HG02642 (cell line): ENCODE measurements around the gene UBR1.

ENCODE experiments used
- ATAC-seq: cut with Tn5 transposase; IDR thresholded peaks from one replicate; pipeline ENCODE4 v1.9.1; 2021; ENCODE audit warnings: mild to moderate bottlenecking; ENCODE audit not compliant: unreplicated experiment, poor library complexity

UBR1 gene

DNA sequence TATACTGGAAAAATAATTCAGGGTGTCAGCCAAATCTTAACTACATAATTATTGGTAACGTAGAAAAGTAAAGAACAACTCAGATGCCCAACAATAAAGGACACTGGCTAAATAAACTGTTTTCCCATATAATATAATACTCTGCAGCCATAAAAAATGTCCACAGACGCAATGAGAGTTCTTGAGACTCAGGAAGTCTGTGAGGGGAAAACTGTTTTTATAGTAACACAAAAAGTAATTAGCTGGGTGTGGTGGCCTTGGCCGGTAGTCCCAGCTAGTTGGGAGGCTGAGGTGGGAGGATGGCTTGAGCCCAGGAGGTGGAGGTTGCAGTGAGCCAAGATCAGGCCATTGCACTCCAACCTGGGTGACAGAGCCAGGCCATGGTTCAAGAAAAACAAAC is 5.5 kb upstream of the UBR1 start:
- no peak for ATAC-seq

- no peak for ATAC-seq
Observed at GRCh38 chr15:43107751-43108150, 1.9 kb upstream of the UBR1 start.

GRCh38 chr15:43106486-43106829 is 620 bp upstream of the UBR1 start:
- ATAC-seq, result no peak

DNA sequence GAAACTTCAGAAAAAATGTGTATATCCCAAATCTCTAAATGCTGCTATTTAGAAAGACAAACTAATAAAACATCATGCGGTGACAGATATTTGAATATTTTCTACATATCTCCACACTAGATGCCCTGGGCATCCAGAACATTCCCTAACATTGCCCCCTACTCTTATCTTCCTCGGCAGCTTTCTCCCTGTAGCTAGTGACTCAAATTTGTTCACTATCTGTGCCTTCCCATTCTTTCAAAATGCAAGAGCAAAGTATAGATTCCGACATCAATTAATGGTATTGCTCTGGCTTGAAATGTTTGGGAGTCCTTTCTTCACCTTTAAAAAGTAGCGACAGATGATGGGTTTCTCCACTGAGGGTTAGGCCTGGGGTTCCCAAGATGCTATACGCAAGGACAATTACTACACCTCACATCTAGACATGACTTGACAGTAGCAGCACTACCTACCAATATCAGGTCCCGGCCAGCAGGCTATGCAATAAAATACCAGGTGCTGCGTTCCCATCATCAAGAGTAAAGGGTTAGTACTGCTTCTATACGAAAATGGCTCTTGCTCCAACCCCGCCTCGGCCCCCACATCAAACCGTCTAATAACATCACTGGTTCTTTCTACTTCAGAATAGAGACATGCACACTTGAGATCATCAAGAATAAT is 631 bp downstream of the UBR1 start:
- ATAC-seq, result peak; percentile 22

DNA sequence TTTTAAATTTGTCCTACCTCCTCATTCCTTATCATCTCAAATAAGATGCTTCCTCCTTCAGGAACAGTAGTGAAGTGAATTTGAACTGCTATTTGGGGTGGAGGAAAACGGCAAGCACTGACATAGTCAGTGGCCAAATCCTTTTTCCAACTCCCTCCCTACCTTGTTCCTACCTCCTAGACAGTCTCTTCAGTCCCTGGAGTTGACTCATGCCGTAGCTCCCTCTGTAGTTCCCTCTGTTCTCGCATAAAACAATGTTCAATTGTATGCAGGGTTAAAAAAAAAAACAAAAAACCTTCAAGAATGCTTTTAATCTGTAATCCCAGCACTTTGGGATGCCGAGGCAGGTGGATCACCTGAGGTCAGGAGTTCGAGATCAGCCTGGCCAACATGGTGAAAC is 1.4 kb downstream of the UBR1 start:
- no peak for ATAC-seq

DNA sequence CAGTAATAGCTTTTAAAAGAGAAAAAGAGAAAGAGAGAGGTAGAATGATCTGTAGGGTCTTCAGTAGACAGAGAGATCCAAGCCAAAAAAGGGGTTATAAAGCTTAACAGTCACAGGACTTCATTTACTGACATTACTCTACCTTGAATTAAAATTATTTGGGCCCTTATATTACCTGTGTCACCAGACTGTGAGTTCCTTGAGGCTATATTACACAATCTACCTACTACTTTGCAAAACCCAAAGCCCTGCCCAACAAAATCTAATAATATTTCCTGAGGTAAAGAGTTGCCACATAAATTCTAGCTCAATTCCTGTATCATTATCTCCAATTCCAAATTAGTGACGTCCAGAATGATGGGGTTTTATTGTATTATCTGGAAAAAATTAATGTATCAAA is 1.9 kb downstream of the UBR1 start:
- no peak for ATAC-seq

DNA sequence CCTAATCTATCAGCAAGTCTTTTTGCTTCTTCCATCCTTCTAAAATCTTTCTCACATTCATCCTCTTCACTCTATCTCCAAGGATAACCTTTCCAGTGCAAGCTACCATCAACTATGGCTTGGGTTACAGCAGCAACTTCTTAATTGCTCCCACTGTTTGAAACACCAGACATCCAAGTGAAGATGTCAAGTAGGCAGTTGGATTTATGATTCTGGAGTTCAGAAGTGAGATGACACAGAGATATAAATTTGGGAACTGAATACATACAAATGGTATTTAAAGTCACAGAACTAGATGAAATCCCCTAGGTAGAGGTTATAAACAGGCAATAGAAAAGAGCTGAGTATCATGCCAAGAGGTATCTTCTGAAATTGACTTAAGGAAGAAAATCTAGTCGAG is 3.7 kb downstream of the UBR1 start:
- no peak for ATAC-seq

DNA sequence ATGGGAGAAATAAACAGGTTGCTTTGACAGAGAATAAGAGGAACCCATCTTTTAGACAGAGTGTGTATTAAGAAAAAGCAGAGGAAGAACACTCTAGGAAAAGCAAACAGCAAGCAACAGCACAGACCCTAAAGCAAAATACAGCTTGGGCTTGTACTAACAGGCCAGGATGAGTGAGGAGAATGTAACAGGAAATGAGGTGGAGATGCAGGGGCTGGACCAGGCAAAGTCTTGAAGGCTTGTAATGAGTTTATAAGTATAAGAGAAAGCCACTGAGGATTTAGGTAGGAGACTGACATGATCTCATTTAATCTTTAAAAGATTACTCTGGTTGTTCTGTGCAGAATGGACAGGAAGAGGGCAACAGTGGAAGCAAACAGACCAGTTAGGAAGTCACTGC is 4.9 kb downstream of the UBR1 start:
- no peak for ATAC-seq

DNA sequence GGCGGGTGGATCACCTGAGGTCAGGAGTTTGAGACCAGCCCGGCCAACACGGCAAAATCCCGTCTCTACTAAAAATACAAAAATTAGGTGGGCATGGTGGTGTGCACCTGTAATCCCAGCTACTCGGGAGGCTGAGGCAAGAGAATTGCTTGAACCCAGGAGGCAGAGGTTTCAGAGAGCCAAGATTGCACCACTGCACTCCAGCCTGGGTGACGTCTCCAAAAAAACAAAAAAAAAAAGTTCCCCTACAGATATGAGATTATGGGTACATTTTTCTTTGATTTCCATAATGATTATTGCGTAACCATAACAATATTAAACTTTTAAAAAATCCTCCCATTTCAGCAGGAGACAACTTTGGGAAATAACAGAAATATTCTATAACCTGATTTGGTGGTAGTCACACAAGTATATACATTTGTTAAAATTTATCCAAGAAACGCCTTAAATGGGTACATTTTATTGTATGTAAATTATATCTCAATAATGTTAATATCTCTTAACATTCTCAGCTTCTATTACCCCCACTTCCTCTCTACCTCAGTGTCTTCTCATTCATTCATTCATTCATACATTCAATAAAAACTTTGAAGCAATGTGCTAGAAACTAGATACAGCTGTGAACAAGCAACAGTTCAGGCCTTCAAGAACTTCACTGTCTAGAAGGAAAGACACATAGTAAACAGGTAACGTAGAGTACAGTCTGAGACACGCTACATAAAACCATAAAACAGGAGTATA is 6.6 kb downstream of the UBR1 start:
- no peak for ATAC-seq

GRCh38 chr15:43096411-43096810 is 9.4 kb downstream of the UBR1 start:
- no peak for ATAC-seq

GRCh38 chr15:43095708-43096347 is 10.0 kb downstream of the UBR1 start:
- no peak for ATAC-seq

- no peak for ATAC-seq
Observed at GRCh38 chr15:43095243-43095642, 10.6 kb downstream of the UBR1 start.

DNA sequence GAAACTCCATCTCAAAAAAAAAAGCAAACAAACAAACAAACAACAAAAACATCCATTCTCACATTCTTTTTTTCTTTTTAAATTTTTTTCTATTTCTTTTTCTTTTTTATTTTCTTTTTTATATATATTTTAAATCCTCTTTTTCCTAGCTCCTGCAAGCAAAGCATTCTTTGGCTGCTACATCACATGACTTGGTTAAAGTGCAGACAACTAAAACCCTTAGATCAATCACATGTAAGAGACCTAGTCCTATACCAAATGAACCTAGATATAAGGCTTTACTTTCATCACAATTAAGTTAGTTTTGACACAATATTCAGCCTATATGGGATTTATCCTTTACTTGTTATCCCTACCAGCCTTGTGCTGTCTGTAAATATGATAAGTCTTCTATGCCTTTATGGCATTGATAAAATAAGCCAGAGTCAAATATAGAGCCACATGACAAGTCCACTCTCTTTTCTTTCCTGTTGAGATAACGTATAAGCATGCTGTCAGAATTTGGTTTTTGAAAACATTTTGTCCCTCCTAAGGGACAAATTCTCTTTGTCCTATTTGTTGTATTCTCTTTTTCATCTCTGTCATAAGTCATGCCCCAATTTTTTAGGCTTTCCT is 11.3 kb downstream of the UBR1 start:
- no peak for ATAC-seq

GRCh38 chr15:43093026-43093425 is 12.8 kb downstream of the UBR1 start:
- no peak for ATAC-seq

GRCh38 chr15:43091859-43092258 is 14.0 kb downstream of the UBR1 start:
- ATAC-seq, result no peak

DNA sequence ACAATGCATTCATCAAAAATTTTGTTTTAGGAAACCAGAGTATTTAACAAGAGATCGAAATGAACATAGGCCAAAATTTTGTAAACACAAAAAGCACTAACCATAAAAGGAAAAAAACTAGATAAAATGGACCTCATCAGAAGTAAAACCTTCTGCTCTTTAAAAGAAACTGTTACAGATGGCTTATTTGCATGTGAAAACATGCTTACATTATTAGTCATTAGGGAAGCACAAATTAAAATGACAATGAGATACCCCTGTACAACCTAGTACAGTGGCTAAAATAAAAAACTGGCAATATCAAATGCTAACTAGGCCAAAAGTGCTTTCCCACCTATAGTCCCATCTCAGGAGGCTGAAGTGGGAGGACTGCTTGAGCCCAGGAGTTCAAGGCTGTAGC is 19.3 kb downstream of the UBR1 start:
- ATAC-seq, result no peak

- ATAC-seq, result no peak
Observed at GRCh38 chr15:43085921-43086320, 19.9 kb downstream of the UBR1 start.

DNA sequence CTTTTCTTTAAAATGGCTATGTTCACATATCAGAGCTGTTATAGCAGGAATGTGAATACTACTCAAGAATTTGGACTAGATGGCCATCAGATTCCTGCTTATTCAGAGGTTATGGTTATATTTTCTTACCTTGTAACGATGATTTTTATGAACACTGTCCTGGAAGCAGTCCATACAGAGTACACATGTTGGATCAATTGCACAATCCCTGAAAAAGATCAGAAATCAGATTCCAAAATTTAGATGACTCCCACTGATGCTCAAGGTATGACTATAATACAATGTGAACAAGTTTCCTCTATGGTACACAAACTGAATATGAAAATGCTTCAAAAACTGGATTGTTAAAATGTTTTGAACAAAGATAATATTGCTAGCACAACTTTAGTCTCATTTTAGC is 23.3 kb downstream of the UBR1 start:
- no peak for ATAC-seq

DNA sequence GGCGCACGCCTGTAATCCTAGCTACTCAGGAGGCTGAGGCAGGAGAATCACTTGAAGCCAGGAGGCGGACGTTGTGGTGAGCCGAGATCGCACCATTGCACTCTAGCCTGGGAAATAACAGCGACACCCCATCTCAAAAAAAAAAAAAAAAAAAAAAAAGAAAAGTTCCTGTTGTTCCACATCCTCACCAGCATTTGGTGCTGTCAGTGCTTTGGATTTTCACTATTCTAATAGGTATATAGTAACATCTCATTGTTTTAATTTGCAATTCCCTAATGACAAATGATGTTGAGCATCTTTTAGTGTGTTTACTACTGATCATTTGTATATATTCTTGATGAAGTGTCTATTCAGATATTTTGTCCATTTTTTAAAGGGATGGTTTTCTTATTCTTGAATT is 24.6 kb downstream of the UBR1 start:
- no peak for ATAC-seq

- no peak for ATAC-seq
Observed at GRCh38 chr15:43071451-43071850, 34.4 kb downstream of the UBR1 start.

DNA sequence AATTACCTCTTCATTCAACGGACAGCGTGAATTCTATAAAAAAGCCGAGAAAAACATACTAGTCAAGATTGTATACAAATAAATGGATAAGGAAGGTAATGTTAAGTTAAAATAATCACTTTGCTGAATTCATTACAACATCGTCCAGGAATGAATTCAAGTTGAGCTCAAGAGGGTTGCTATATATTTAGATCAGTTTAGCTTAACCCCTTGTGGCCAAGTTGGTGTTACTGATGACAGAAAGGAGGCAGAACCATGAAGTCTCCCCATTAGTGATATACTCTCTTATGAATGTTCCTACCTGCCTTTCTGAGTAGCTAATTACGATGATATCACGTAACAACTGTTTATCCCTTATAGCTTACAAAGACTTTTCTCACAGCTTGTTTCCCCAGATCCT is 34.9 kb downstream of the UBR1 start:
- ATAC-seq, result no peak
